Lung (tissue), 12 donors: Measurements from ENCODE around the gene SLC9A9. TPM values are rescaled to one million over a fixed set of nuclear protein-coding genes. Genes with fewer than 3 reads are reported as not detected.

Experiments
- ATAC-seq: fragments of 200-7000 bp; cut with Tn5 transposase; one replicate; pipeline ENCODE4 v1.9.1; 2020; ENCODE audit warnings: moderate number of reproducible peaks; ENCODE audit not compliant: insufficient read depth, low FRiP score
- DNase-seq, 3 donors: peaks; one replicate each; pipeline ENCODE4 v3.0.0-alpha.2; 2013 to 2017
- H3K27ac ChIP-seq, 2 donors: one replicate each; pipeline ENCODE4 v1.5.1; 2013; ENCODE audit warnings: mild to moderate bottlenecking in 2 of 2, moderate library complexity in 2 of 2, control low read depth in 1 of 2, inconsistent platforms in 1 of 2, low read depth in 1 of 2, low read length in 1 of 2
- H3K27me3 ChIP-seq, 3 donors: one replicate each; pipeline ENCODE4 v1.5.1; 2013; ENCODE audit warnings: low read length in 2 of 3; ENCODE audit not compliant: control insufficient read depth in 3 of 3, insufficient read depth in 3 of 3
- H3K36me3 ChIP-seq, 4 donors: one replicate each; pipeline ENCODE4 v1.5.1; 2013; ENCODE audit warnings: low read length in 4 of 4, mild to moderate bottlenecking in 1 of 4, moderate library complexity in 1 of 4; ENCODE audit not compliant: control insufficient read depth in 4 of 4, insufficient read depth in 4 of 4
- H3K4me1 ChIP-seq, 5 donors: one replicate each; pipeline ENCODE4 v1.5.1; 2013; ENCODE audit warnings: low read length in 5 of 5, mild to moderate bottlenecking in 2 of 5, moderate library complexity in 1 of 5; ENCODE audit not compliant: control insufficient read depth in 5 of 5, insufficient read depth in 5 of 5
- H3K4me3 ChIP-seq: one replicate; pipeline ENCODE4 v1.5.1; 2013; ENCODE audit warnings: mild to moderate bottlenecking, control low read depth, moderate library complexity
- H3K9ac ChIP-seq, 2 donors: one replicate each; pipeline ENCODE4 v1.5.1; 2013; ENCODE audit warnings: low read length in 2 of 2, control low read depth in 1 of 2; ENCODE audit not compliant: insufficient read depth in 1 of 2
- H3K9me3 ChIP-seq, 4 donors: one replicate each; pipeline ENCODE4 v1.5.1; 2013; ENCODE audit warnings: low read length in 3 of 4, mild to moderate bottlenecking in 1 of 4, moderate library complexity in 1 of 4; ENCODE audit not compliant: control insufficient read depth in 4 of 4, insufficient read depth in 3 of 4
- CTCF ChIP-seq: IDR thresholded peaks from 2 replicates; pipeline ENCODE4 v1.5.1; 2012; ENCODE audit warnings: mild to moderate bottlenecking; ENCODE audit errors: control extremely low read depth, extremely low read depth
- WGBS, 2 donors: extraction: QIAGEN DNeasy Blood & Tissue Kit; methylation state at CpG; one replicate each; pipeline ENCODE4 v1.1.7; 2013; 5-methylcytosine and 5-hydroxymethylcytosine counted together
- polyA plus RNA-seq, 2 donors: library from polyadenylated mRNA; stranded (reverse); fragments of 200-250 nt; gene quantifications; one replicate each; pipeline ENCODE4 v1.2.1, GENCODE V29; 2013
- total RNA-seq, 2 donors: library from RNA; depleted of rRNA in 1 of 2; stranded (reverse); fragments of >200 nt in 1 of 2; gene quantifications; one replicate each; pipeline ENCODE4 v1.2.1, GENCODE V29; 2014 to 2021
- donor health status: control.
- donor health status: control.
- donor health status: Bipolar disorder and iron deficiency.
- donor health status: healthy.
- donor health status: DM: yes; HTN: yes; CAD: no.

The SLC9A9 gene
- total and polyA plus RNA-seq, 4 donors = 2.2 to 66.3 (median 8.2) TPM

DNA sequence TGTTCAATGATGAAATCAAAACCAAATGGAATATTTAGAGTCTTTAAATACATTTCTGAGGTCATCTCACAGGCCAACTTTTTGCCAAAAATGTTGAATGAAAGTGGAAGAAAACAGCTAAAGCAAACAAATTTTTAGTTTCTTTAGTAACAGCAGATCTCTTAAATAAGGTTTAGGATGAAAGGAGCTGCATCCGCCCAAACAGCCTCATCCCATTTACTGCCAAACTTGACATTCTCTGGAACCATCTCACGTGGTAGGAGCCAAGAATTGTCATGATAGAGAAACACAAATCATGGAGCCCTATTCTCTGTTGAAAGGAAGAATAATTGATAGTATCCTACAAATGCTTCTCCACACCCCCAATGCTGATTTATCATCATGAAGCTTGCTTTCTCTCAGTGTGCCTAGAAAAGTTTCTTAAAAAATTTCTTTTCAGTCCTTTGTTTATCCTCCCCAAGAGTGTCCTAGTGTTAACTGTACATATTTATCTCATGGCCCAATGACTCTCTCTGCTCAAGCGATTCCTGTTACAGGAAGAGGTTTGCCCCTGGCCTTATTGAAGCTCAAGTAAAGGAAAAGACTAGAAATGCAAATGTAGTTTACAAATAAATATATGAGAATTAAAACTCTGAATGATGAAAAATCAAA lies 23.4 kb downstream of the SLC9A9 start:
- Histone ChIP-seq H3K27me3 (no peaks in the 10 kb centered on the region), H3K9me3 (peaks cover 0 to 2% (median 0%) of the 10 kb centered on the region in 4 donors), H3K9ac (no peak overlapping the region), H3K4me1 (peaks cover 0 to 12% (median 4%) of the 10 kb centered on the region in 5 donors), H3K36me3 (peaks cover 0 to 6% (median 1%) of the 10 kb centered on the region in 4 donors), H3K4me3 (no peak overlapping the region), H3K27ac (no peak overlapping the region)
- DNase-seq (peak in 1 of 3 donors; percentile 70), ATAC-seq (no peak)
- 58 to 73% methylated on average over 3 of the region's 3 CpGs for WGBS, 2 donors
- TF ChIP-seq CTCF = no peak

DNA sequence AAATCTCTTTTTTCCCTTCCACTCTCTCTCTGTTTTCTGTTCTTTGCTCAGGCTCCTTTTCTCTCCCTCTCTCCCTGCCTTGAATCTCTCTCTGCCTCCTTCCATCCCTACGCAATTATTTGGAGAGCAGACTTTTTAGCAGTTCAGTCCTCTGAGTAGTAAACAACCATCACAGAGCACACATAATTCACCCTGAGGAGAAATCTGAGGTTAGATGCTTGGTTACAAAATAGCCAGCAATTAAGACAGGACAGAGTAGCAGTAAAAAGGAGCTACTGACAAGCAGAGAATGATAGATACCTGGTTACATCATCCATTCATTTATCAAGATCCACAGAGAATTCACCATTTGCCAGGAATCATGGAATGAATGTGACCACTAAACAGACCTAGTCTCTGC lies 25.5 kb downstream of the SLC9A9 start:
- H3K9me3 ChIP-seq = peaks cover 0 to 2% (median 0%) of the 10 kb centered on the region in 4 donors
- no peak overlapping the region for H3K9ac ChIP-seq
- H3K27ac ChIP-seq = no peak overlapping the region
- peaks cover 0 to 12% (median 4%) of the 10 kb centered on the region in 5 donors for H3K4me1 ChIP-seq
- H3K27me3 ChIP-seq = no peaks in the 10 kb centered on the region
- no peak for ATAC-seq
- WGBS, 2 donors = 63 to 81% methylated on average over 1 of the region's 1 CpG
- no peak for DNase-seq
- H3K36me3 ChIP-seq = peaks cover 0 to 6% (median under 1%) of the 10 kb centered on the region in 4 donors
- H3K4me3 ChIP-seq = no peak overlapping the region
- TF ChIP-seq CTCF = no peak

DNA sequence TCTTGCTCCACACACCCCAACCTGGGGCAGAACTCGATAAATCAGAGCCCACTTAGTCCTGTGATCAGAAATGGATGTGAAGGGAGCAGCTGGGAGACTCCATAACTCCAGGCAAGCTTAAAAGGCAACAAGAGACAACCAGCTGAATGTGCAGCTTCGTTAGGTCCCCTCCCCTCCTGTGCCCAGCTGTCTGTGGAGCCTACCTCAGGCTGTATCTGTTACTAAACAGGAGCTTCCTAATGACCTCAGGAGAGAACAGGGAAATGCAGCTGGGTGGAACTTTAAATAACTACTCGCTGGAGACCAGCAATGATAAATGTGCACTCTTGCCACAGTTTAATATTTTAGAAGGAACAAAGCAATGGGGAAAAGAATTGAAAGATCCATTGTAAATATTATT lies 25.9 kb downstream of the SLC9A9 start:
- H3K36me3 ChIP-seq = peaks cover 0 to 6% (median under 1%) of the 10 kb centered on the region in 4 donors
- 53 to 60% methylated on average over 3 of the region's 3 CpGs for WGBS, 2 donors

More for the DNA sequence above, 25.9 kb downstream of the SLC9A9 start:
- peaks cover 0 to 2% (median 0%) of the 10 kb centered on the region in 4 donors for H3K9me3 ChIP-seq
- H3K27ac ChIP-seq = peak overlapping the region in 1 of 2 donors; percentile 10
- ATAC-seq = no peak
- H3K9ac ChIP-seq = no peak overlapping the region
- TF ChIP-seq CTCF = no peak
- H3K4me1 ChIP-seq = peaks cover 0 to 12% (median 4%) of the 10 kb centered on the region in 5 donors
- peak in 1 of 3 donors; percentile 39 for DNase-seq
- H3K27me3 ChIP-seq = no peaks in the 10 kb centered on the region
- H3K4me3 ChIP-seq = no peak overlapping the region
